Endodermal cell (in vitro differentiated cells): ENCODE measurements around the gene HLA-DQA2. TPM values are rescaled to one million over a fixed set of nuclear protein-coding genes. Genes with fewer than 3 reads are reported as not detected.
A peak's percentile ranks its signal among the peaks of the same experiment; 100 is the strongest.

Source experiments
- DNase-seq: peaks from one replicate; pipeline ENCODE4 v3.0.0-alpha.2; 2017
- H3K27ac ChIP-seq: 2 replicates; pipeline ENCODE4 v1.5.1; 2013; ENCODE audit warnings: mild to moderate bottlenecking, low read depth, low read length, moderate library complexity
- H3K27me3 ChIP-seq: 2 replicates; pipeline ENCODE4 v1.6.1; 2013; ENCODE audit warnings: mild to moderate bottlenecking, low read length, moderate library complexity; ENCODE audit not compliant: insufficient read depth, control insufficient read depth, poor library complexity, severe bottlenecking
- H3K36me3 ChIP-seq: 2 replicates; pipeline ENCODE4 v1.7.0; 2013; ENCODE audit warnings: mild to moderate bottlenecking, low read length, moderate library complexity; ENCODE audit not compliant: control insufficient read depth, insufficient read depth
- H3K4me1 ChIP-seq: one replicate; pipeline ENCODE4 v1.7.0; 2013; ENCODE audit warnings: low read length; ENCODE audit not compliant: control insufficient read depth, insufficient read depth
- H3K4me3 ChIP-seq: 2 replicates; pipeline ENCODE4 v1.5.1; 2013; ENCODE audit warnings: mild to moderate bottlenecking, low read length, moderate library complexity
- H3K9ac ChIP-seq: 2 replicates; pipeline ENCODE4 v1.6.1; 2013; ENCODE audit warnings: mild to moderate bottlenecking, low read length, moderate library complexity; ENCODE audit not compliant: poor library complexity, severe bottlenecking; ENCODE audit errors: extremely low read depth
- H3K9me3 ChIP-seq: 2 replicates; pipeline ENCODE4 v1.6.1; 2013; ENCODE audit warnings: mild to moderate bottlenecking, low read length, moderate library complexity; ENCODE audit not compliant: control insufficient read depth
- H3K27ac Mint-ChIP-seq: 2 replicates; pipeline ENCODE4 v1.8.0; 2020; ENCODE audit warnings: mixed read lengths
- H3K27me3 Mint-ChIP-seq: 2 replicates; pipeline ENCODE4 v1.8.0; 2021; ENCODE audit warnings: mild to moderate bottlenecking, mixed read lengths; ENCODE audit not compliant: insufficient read depth
- H3K36me3 Mint-ChIP-seq: 2 replicates; pipeline ENCODE4 v1.8.0; 2020; ENCODE audit warnings: low read depth, mixed read lengths
- H3K4me1 Mint-ChIP-seq: 2 replicates; pipeline ENCODE4 v1.8.0; 2020; ENCODE audit warnings: mixed read lengths
- H3K4me3 Mint-ChIP-seq: 2 replicates; pipeline ENCODE4 v1.8.0; 2020; ENCODE audit warnings: mild to moderate bottlenecking, moderate library complexity, mixed read lengths
- H3K9me3 Mint-ChIP-seq: 2 replicates; pipeline ENCODE4 v1.8.0; 2020; ENCODE audit warnings: mild to moderate bottlenecking, mixed read lengths
- WGBS, 2 experiments: methylation state at CpG; one replicate each; pipeline versions ENCODE4 v1.1.5 to v1.1.7; 2013; ENCODE audit warnings: missing lambda C conversion rate in 2 of 2, mixed read lengths in 1 of 2; ENCODE audit not compliant: insufficient coverage in 1 of 2, insufficient read length in 1 of 2; 5-methylcytosine and 5-hydroxymethylcytosine counted together
- long read RNA-seq, 4 experiments: library from polyadenylated mRNA in 2 of 4; library from RNA in 1 of 4; library from capped mRNA in 1 of 4; stranded (forward) in 3 of 4; unstranded in 1 of 4; transcript quantifications; one replicate each; pipeline ENCODE4 v2.0.0, GENCODE V29; 2020 to 2021; ENCODE audit warnings: inconsistent platforms in 1 of 4
- polyA plus RNA-seq, 2 experiments: library from polyadenylated mRNA; stranded (reverse); fragments of 50-300 nt; gene quantifications; one replicate each; pipeline ENCODE4 v1.2.3, GENCODE V29; 2013
- total RNA-seq, 2 donors: library from RNA; stranded (reverse); fragmentation: NEBNext Ultra II Directional in 1 of 2; extraction: Animal tissue kit (Norgen Biotek cat#: 25700) in 1 of 2; gene quantifications; 2 replicates in 1 of 2; 3 replicates in 1 of 2; pipeline ENCODE4 v1.2.1, GENCODE V29; 2021
- TF ChIP-seq, protein P1 (sequence below): fragments of 200-600 bp; sonication (generic); conservative IDR thresholded peaks from 2 replicates; pipeline ENCODE4 v1.5.0; 2021; ENCODE audit warnings: antibody characterized with exemption, mild to moderate bottlenecking

The HLA-DQA2 gene
- not detected for total RNA-seq
- polyA plus RNA-seq (2013, experiment 1 of 2), result not detected
- not detected for polyA plus RNA-seq (2013, experiment 2 of 2)
- long read RNA-seq, experiment 1, result 0 reads
- long read RNA-seq, experiment 2, result 0 reads
- long read RNA-seq, experiment 3, result 0 reads
- long read RNA-seq, experiment 4, result 0 reads

DNA sequence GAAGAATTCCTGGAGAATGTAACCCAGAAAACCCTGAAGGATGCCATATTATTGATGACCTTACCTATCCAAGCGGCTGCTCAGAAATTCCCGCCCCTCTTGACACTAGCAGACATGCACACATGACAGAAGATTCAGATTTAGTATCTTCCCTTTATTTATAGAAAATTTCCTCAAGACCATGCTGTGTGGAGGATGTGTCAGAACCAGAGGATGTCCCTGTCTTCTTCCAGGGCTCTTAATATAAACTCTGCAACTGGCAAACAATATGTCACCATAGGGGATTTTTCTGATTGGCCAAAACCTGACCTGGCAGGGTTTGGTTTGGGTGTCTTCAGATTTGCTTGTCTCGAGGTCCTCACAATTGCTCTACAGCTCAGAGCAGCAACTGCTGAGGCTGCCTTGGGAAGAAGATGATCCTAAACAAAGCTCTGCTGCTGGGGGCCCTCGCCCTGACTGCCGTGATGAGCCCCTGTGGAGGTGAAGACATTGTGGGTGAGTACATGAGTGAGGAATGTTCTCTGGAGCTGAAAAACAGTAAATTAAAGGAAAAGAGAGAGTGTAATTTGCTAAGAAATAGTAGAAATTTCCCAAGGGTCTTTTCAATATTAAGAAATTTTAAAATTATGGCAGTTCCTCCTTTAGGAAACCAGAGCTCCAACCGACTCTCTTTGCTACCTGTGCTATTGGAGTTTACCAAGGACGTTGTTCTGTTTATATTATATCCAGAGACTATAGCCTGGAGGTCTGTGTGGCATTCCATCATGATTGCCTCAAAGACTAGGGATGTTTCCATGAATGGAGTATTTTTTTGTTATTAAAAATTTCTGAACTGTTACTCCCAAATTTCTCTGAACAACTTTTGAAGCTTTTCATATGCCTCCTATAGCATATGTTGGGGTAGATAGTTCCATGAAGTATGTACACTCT lies at the start of gene HLA-DQA2:
Gene HLA-DQA2 (plus strand): TSS at position 361 of the 930 bp plus-strand sequence. CDS start 53 bp downstream, at position 414.
- H3K4me3 ChIP-seq, result no peak within 1 kb of the TSS
- Mint-ChIP-seq H3K4me3 (no peak within 1 kb of the TSS), H3K36me3 (no peaks in the 10 kb centered on the region), H3K27ac (no peak within 1 kb of the TSS), H3K4me1 (no peaks in the 10 kb centered on the region), H3K27me3 (peaks cover 7% of the 10 kb centered on the region), H3K9me3 (no peaks in the 10 kb centered on the region)
- no peak within 1 kb of the TSS for H3K27ac ChIP-seq
- no peak within 1 kb of the TSS for H3K9ac ChIP-seq
- H3K36me3 ChIP-seq, result no peaks in the 10 kb centered on the region
- WGBS, 2 experiments, result 78 to 79% methylated on average over 5 to 7 of the region's 7 CpGs
- TF ChIP-seq, protein P1, sequence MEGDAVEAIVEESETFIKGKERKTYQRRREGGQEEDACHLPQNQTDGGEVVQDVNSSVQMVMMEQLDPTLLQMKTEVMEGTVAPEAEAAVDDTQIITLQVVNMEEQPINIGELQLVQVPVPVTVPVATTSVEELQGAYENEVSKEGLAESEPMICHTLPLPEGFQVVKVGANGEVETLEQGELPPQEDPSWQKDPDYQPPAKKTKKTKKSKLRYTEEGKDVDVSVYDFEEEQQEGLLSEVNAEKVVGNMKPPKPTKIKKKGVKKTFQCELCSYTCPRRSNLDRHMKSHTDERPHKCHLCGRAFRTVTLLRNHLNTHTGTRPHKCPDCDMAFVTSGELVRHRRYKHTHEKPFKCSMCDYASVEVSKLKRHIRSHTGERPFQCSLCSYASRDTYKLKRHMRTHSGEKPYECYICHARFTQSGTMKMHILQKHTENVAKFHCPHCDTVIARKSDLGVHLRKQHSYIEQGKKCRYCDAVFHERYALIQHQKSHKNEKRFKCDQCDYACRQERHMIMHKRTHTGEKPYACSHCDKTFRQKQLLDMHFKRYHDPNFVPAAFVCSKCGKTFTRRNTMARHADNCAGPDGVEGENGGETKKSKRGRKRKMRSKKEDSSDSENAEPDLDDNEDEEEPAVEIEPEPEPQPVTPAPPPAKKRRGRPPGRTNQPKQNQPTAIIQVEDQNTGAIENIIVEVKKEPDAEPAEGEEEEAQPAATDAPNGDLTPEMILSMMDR, result no peak
- DNase-seq, result no peak
- no peaks in the 10 kb centered on the region for H3K27me3 ChIP-seq
- H3K9me3 ChIP-seq, result no peaks in the 10 kb centered on the region
- H3K4me1 ChIP-seq, result no peaks in the 10 kb centered on the region

DNA sequence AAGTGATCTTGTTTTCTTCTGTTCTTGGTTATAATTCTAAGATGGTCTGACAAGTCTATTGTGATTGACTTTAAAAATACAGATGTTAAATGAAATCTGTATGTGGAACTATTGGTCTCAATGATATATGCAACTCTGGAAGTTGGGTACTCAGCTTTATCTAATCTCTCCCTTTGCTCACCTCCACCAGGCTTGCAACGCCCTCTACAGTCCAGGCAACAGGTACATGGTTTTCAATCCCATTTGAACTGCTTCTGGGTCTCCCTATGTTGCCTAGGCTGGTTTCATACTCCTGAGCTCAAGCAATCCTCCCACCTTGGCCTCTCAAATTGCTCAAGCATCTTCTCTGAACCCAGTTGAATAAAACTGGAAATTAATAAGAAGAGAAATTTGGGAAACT lies 49.2 kb upstream of the HLA-DQA2 start:
- peak; percentile 75 for DNase-seq
- H3K27me3 ChIP-seq, result no peaks in the 10 kb centered on the region
- peaks cover 4% of the 10 kb centered on the region for H3K27me3 Mint-ChIP-seq

DNA sequence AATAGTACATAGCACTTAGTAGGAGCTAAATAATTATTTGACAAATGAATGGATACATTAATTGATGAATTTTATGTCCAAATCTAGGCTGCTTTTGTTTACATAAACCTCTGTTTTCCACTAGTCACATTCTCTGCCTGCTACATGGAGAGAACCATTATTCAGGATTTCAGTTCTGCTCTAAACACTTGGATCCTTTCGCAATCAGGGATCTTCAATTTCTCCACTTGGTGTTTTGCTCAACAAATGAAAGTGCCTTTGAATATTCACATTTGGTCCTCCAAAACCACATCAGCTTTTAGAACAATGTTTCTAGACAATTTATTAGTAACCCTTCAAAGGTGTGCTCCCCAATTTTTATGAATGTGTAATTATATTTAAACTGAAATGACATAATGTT lies 44.2 kb upstream of the HLA-DQA2 start:
- peaks cover 7% of the 10 kb centered on the region for H3K9me3 Mint-ChIP-seq
- no peak overlapping the region for H3K4me3 Mint-ChIP-seq
- WGBS, 2 experiments, result 86 to 88% methylated on average over 1 of the region's 1 CpG
- TF ChIP-seq, protein P1, result no peak
- Histone ChIP-seq H3K4me3 (no peak overlapping the region), H3K9me3 (peaks cover 23% of the 10 kb centered on the region), H3K27ac (no peak overlapping the region), H3K27me3 (no peaks in the 10 kb centered on the region), H3K36me3 (no peaks in the 10 kb centered on the region), H3K9ac (no peak overlapping the region), H3K4me1 (no peaks in the 10 kb centered on the region)
- no peak overlapping the region for H3K27ac Mint-ChIP-seq
- H3K4me1 Mint-ChIP-seq, result no peaks in the 10 kb centered on the region
- H3K36me3 Mint-ChIP-seq, result no peaks in the 10 kb centered on the region
- peaks cover 4% of the 10 kb centered on the region for H3K27me3 Mint-ChIP-seq
- no peak for DNase-seq

More for the DNA sequence above, 49.2 kb upstream of the HLA-DQA2 start:
- H3K4me3 Mint-ChIP-seq, result no peak overlapping the region
- Histone ChIP-seq H3K27ac (no peak overlapping the region), H3K4me1 (no peaks in the 10 kb centered on the region), H3K36me3 (no peaks in the 10 kb centered on the region), H3K9ac (no peak overlapping the region), H3K4me3 (no peak overlapping the region), H3K9me3 (peaks cover 23% of the 10 kb centered on the region)
- no peaks in the 10 kb centered on the region for H3K36me3 Mint-ChIP-seq
- no peaks in the 10 kb centered on the region for H3K4me1 Mint-ChIP-seq
- TF ChIP-seq, protein P1, result peak; percentile 77
- WGBS, 2 experiments, result 21% methylated on average over 1 of the region's 1 CpG; no CpG with 5 or more reads in 1 of the 2 experiments
- no peak overlapping the region for H3K27ac Mint-ChIP-seq
- H3K9me3 Mint-ChIP-seq, result peaks cover 7% of the 10 kb centered on the region
